Retinal pigment epithelial cell (primary cell): Measurements from ENCODE around the gene LHFPL2.
A peak's percentile ranks its signal among the peaks of the same experiment; 100 is the strongest.

Source experiments
- DNase-seq: peaks from one replicate; pipeline ENCODE4 v3.0.0-alpha.2; 2010; ENCODE audit warnings: low read depth
- H3K4me3 ChIP-seq: 2 replicates; pipeline ENCODE4 v1.5.1; 2011; ENCODE audit warnings: mild to moderate bottlenecking, low read length, control low read depth, moderate library complexity
- CTCF ChIP-seq: conservative IDR thresholded peaks from 2 replicates; pipeline ENCODE4 v1.5.1; 2011; ENCODE audit warnings: low read depth, low read length, control low read depth, inconsistent platforms

The LHFPL2 gene

GRCh38 chr5:78595458-78595921 is 53.1 kb downstream of the LHFPL2 start:
- no peak for TF ChIP-seq CTCF
- DNase-seq = no peak
- no peak overlapping the region for H3K4me3 ChIP-seq

GRCh38 chr5:78594610-78595457 is 53.7 kb downstream of the LHFPL2 start:
- TF ChIP-seq CTCF = no peak
- H3K4me3 ChIP-seq = no peak overlapping the region
- DNase-seq = peak; percentile 99

DNA sequence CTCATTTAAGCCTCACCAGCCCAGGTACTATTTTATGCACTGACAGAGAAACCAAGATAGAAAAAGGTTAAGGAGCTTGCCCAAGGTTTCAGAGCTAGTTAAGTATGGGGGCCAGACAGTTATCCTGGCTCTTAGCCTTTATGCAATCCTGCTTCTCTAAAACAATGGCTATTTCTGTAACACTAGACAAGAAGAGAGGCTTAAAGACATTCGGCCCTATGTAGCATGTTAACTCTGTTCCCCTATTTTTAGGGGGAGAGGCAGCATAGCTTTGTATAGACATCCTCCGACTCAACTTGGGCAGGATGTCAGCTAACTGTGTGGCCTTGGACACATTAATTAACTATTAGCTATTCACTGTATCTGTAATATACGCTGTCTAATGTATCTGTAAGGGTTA is 54.6 kb downstream of the LHFPL2 start:
- no peak for TF ChIP-seq CTCF
- no peak overlapping the region for H3K4me3 ChIP-seq
- no peak for DNase-seq

- H3K4me3 ChIP-seq = no peak overlapping the region
- no peak for DNase-seq
- no peak for TF ChIP-seq CTCF
Measured at GRCh38 chr5:78593465-78593864, 55.1 kb downstream of the LHFPL2 start.

GRCh38 chr5:78592735-78593386 is 55.7 kb downstream of the LHFPL2 start:
- H3K4me3 ChIP-seq = no peak overlapping the region
- DNase-seq = no peak
- no peak for TF ChIP-seq CTCF

DNA sequence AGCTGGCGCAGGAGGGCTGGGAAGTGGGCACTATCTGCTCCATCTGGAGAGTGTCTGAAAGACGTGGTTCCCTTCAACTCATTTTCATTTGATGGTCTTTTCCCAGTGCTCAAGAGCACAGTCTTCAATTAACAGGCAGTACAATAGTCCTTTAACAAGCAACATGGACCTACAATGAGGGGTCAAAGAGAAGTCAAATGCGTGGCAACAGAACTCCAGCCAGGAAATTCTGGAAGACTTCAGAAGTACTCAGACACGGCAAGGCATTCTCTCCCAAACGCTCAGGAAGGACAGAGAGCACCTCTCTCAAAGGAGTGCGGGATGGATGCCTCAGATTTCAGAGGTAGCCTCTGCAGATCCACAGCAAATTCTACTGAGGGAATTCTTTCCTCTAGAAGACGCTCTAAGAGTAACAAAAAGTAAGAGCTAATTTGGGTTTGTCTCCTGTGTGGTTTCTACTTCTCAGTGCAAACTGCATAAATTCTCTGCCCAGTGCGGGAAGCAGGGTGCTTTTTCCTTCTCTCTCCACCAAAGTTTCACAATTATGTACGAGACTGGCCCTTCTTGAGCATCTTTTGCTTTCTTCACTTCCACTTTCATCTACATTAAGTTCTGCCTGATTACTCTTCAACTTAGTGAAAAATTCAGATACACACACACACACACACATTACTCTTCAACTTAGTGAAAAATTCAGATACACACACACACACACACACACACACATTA is 56.4 kb downstream of the LHFPL2 start:
- no peak for DNase-seq
- no peak overlapping the region for H3K4me3 ChIP-seq
- TF ChIP-seq CTCF = no peak
